ENCODE measurements around the gene PLEKHM3.

Gene PLEKHM3

DNA sequence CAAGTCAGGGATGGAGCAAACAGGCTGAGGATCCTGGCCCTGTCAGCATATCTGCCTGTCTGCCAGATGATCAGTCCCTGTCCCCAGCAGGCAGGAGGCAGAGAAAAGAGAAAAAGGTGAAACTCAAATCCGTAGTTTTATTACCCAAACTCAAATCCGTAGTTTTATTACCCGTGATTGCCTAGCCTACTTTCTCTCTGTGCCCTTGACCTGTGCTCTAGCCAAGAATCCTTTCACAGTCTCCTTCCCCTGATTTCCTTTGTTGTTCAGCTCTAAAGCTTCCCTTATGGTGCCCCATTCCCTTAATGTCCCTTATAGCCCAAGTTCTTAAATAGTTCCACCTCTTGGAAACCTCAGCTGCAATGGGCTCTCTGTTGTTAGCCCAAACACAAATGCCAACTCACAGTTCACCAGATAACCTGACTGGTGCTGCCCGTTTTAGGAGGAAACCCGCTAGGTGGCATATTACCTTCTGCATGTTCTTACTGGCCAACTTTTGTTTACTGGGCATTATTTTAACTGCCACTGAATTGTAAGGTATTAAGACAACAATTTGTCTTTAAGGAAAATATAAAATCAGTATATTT is 130.0 kb downstream of the PLEKHM3 start:
- no peak for DNase-seq (ENCODE audit: low read depth in 2 of 2, low spot score in 1 of 2)

DNA sequence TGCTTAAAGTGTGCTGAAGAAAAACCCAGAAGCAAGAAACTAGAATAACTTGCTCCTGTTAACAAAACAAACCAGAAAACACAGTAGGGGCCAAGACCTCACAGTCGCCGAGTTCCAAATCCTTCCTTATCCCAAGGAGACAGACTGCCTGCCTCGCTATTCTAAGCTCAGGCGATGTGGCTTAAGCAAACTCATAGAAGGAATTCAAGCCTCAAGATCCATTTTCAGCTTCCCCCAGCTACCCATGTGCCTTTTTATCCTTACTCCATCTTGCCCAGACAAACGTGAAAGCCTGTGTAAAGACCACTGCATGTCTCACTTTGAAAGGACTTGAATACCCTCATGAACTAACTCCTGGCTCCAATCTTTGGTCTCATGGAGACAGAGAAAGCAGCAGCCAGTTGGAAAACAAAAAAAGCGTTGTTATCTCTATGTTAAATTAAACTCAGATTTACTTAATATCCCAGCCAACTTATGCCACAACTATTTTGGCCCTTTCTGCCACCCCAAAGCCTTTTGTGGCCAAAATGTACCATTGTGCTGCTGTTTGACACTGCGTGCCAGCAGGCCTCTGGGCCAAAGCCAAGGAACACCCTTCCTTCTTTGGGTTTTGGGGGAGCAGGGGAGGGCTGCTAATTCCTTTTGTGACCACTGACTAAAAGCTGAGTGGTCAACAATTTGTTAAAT is 132.5 kb downstream of the PLEKHM3 start:
- no peak for DNase-seq (ENCODE audit: low read depth in 2 of 2, low spot score in 1 of 2)

DNA sequence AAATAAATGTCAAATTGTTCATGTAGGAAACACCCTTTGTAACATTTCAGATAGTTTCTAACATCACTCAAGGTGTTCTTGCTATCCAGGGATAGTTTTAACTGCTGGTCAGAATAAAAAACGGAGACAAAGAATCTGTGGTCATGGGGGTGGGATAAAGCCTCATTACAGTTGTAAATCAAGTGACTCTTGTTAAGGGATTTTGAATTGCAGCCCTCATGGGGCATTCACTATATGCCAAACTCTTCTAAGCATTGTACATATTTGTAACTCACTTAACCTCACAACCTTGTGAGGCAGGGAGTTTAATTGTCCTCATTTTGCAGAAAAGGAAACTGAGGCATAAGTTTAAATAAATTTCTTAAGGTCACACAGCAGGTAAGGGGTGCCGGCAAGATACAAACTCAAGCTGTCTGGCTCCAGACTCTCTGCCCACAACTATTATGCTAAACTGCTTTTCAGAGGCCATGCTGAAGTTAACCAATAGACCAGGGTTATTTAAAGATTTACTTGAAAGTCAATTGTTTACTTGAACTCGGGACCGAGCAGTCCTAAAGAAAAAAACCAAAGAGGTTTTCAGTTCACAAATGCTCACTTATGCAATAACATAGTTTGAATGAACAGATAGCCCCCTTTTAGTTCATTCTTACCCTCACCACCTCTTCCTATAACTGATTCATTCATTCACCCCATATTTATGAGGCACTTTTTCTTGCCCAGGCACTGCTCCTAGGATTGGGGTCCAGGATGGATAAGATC is 134.1 kb downstream of the PLEKHM3 start:
- DNase-seq (ENCODE audit: low read depth in 2 of 2, low spot score in 1 of 2): no peak

DNA sequence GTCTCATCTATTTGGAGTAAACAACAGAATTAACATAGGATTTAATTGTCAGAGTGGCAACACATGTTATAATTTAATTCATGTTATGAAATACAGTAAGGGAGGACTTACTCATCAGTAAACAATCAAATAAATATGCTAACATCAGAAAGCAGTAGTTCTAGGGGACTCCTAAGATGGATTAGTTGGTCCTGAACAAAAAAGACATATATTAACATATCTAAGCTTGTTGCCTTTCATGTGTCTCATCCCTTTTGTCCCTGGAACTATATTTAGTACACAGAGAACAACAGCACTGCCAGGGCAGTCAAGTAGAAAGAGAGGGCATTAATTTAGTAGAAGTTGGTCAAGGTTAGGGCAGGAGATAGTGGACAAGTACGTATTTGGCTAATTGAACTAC is 137.8 kb downstream of the PLEKHM3 start:
- DNase-seq (ENCODE audit: low read depth in 2 of 2, low spot score in 1 of 2): no peak

DNA sequence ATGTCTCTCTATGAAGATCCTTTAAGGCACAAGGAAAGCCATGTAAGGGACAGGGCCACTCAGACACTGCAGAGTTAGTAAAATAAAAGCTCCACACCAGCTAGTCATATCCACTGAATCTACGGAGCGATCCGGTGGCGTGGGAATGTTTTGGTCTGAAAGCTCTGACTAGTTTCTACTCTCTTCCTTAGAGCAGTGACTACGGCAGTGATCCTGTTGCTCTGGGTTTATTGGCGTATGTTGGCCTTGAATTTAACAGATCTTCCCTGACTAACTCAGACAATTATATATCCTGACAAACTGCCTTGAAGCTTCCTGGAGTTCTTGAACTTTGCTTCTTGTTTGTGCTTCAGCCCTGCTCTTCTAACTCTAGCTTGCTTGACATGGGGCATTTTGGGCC is 140.3 kb downstream of the PLEKHM3 start:
- no peak for DNase-seq (ENCODE audit: low read depth in 2 of 2, low spot score in 1 of 2)

DNA sequence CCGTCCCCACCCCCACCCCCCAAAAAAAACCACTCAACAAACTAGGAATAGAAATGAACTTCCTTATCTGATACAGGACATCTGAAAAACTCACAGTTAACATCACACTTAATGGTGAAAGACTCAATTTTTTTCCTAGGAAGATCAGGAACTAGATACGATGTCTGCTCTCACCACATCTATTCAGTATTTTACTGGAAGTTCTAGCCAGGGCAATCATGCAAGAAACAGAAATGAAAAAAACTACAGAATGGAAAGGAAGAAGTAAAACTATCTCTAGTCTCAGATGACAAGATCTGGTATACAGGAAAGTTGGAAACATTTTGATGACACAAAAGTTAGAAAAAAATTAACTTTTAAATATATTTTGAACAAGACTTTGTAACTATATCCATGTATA is 141.2 kb downstream of the PLEKHM3 start:
- no peak for DNase-seq (ENCODE audit: low read depth in 2 of 2, low spot score in 1 of 2)

DNA sequence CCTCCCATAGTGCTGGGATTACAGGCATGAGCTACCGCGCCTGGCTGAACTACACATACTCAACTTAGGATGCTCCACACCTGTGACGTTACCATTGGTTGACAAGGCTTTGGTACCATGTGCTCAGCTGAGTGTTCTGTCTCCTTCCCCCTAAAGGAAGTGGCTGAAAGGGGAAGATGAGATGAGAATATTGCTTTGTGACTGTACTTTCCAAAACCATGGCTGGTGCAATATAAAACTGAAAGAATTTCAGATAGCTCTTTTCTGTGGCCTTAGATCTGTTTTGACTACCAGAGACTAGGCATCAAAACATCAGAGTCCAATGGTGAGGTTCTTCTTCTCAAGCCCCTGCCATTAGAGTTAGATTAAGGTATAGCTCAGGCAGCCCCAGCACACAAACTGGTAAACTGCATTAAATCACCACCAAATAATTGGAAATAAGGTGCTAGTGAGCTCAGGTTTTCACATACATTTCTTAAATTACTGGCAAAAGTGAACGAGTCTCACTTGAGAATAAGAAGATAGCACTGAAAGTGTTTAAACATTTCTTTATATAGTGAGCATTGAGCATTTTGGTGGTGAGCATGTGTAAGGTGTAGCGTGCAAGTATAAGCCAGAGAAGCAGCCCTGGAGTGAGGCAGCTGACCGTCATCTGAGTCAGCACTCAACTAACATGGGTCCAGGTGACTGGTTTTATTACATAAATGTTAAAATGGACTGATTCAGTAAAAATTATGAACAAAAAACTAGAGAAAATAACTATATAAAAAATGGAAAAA is 142.1 kb downstream of the PLEKHM3 start:
- DNase-seq (ENCODE audit: low read depth in 2 of 2, low spot score in 1 of 2): no peak

DNA sequence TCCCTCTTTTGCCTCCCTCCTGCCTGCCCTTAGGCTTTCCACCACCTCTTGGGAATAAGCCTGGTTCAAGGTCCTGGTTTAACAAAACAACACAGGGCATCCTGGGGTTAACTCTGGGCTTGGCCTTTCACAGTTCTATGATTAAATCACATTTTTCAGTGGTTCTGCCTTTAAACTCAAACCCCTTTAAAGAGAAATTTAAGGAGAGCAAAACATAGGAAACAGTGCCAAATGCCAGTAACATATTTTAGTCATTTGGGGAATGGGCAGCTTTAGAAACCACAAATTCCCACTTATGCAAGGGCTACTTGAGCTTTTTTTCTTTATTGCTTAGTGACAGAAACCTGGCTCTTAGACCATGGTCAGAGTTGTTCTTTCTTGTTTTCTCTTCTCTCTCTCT is 143.4 kb downstream of the PLEKHM3 start:
- no peak for DNase-seq (ENCODE audit: low read depth in 2 of 2, low spot score in 1 of 2)

DNA sequence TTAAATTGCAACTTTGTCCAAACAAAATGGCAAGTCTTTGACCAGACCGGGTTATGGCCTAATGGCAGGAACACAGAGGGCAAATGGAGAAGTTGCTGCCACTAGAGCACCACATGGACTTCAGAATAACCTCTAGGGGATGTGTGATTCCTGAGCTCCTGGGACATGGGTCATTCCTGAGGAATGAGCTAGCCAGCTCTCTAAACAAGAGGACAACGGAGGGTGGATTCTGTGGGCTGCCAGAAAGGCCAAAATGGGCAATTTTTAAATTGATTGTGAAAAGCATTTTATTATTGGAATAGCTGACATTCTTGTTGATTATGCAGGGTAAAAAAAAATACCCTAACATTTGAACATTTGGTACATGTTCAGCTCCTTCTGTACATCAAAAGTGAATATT is 145.8 kb downstream of the PLEKHM3 start:
- DNase-seq (ENCODE audit: low read depth in 2 of 2, low spot score in 1 of 2): no peak

DNA sequence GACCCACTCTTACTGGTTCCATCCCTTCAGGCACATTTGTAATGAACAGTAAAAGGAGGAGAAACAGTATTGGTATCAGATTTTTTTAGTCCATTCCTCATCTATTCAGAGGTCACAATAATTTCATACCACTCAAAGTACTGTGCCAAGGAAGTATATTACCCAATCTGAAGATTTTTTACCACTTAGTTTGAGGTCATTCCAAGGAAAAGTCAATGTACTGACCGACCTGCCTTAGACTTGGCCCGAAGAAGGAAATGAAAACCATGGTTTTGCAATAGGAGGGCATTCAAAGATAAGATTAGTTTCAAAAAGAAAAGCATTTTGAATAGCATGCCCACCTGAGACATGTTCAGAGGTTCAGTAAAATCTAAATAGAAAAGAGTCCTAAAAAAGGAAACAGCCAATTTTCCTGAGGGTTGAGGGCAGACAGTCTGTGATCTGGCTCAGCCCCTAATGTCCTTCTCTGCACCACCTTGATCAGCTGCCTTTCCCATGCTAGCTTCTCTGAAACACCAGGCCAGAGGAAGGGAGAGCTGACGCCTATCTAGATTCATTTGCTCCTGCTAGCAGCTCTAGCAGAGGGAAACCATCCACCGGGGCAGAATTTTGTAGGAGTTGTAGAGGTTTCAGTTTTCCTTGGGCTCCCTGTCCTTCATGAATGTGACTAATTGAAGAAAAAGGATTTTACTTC is 148.3 kb downstream of the PLEKHM3 start:
- DNase-seq (ENCODE audit: low read depth in 2 of 2, low spot score in 1 of 2): no peak

DNA sequence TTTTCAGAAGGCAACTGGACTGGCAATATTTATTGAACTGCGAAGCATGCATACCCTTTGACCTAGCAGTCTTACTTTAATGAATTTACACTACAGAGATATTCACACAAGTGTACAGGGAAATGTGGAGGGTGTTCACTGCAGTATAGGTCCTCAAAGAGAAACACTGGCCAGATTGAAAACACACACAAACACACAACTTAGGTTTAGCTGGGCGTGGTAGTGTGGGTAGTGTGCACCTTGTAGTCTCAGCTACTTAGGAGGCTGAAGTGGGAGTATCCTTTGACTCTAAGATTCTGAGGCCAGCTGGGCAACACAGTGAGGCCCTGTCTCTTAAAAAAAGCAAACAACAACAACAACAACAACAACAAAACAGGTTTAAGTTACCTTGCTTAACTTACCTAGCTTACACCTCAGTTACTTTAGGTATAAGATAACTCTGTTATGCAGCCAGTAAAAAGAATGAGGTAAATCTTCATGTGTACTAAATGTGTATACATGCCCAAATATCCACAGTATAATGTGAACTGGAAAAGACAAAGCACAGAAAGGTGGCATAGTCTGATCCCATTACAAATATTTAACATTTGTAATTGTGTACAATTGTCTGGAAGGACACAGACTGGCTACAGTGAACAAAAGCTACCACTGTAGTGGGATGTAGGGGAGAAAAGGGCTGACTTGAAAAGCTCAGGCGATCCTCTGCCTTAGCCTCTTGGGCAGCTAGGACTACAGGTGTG is 149.7 kb downstream of the PLEKHM3 start:
- DNase-seq (ENCODE audit: low read depth in 2 of 2, low spot score in 1 of 2): no peak

DNA sequence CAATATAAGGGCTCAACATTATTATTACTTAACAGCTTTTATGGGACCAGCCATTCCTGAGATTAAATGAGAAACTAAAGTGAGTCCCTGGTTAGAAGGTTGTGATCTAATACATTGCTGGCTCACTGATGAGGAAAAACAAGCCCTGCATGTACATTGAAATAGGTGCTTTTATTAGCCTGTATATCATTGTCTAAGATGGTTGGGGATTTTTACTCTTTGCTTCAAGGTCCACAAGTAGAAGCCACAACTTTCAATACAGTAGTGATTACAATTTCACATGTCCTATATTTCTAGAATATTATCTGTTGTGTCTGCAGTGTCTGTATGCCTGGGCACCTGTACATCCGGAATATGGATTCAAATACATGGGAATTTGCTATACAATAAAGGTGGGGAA is 151.5 kb downstream of the PLEKHM3 start:
- no peak for DNase-seq (ENCODE audit: low read depth in 2 of 2, low spot score in 1 of 2)

DNA sequence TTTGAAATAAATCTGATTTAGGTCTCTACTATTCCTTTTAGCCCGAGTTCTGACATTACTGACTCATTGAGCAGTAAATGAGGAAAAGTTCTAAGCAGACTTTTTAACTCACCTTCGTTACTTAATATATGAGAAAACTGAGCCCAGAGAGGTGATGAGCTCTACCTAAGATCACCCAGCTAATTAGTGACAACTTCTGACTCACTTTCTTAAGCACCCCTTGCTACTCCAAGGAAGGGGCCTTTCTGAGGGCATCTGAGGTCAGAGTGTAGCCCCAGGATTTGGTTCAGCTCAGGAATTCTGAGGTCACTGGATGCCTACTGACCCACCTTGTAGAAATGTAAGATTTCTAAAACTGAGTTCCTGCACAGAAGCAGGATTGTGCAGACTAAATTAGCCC is 153.4 kb downstream of the PLEKHM3 start:
- DNase-seq (ENCODE audit: low read depth in 2 of 2, low spot score in 1 of 2): no peak

DNA sequence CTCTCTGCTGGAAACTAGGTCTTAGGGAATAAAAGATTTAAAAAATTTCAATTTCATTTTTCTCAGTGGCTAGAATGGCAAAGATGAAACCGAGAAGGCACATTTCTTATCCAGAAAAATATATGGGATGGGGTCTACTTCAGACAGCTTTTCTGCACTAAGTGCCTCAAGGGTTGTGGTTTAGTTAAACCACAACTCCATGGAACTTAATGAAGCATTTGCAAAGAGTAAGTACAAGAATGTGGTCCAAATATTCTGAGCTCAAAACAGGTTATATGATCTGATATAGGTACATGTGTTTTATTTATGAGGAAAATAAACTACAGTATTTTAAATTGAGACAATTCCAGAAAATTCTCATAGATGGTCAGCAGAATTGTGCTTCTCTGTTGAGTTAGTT is 153.8 kb downstream of the PLEKHM3 start:
- no peak for DNase-seq (ENCODE audit: low read depth in 2 of 2, low spot score in 1 of 2)

DNA sequence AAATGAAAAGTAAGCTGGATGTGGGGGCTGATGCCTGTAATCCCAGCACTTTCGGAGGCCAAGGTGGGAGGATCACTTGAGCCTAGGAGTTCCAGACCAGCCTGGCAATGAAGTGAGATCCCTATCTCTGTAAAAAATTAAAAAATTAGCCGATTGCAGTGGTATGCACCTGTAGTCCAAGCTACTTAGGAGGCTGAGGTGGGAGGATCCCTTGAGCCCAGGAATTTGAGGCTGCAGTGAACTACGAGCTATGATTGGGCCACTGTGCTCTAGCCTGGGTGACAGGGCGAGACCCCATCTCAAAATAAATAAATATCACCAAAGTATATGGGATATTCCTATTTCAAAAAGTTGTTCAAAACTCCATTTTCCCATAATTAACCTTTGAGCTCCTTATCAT is 154.5 kb downstream of the PLEKHM3 start:
- DNase-seq (ENCODE audit: low read depth in 2 of 2, low spot score in 1 of 2): no peak

DNA sequence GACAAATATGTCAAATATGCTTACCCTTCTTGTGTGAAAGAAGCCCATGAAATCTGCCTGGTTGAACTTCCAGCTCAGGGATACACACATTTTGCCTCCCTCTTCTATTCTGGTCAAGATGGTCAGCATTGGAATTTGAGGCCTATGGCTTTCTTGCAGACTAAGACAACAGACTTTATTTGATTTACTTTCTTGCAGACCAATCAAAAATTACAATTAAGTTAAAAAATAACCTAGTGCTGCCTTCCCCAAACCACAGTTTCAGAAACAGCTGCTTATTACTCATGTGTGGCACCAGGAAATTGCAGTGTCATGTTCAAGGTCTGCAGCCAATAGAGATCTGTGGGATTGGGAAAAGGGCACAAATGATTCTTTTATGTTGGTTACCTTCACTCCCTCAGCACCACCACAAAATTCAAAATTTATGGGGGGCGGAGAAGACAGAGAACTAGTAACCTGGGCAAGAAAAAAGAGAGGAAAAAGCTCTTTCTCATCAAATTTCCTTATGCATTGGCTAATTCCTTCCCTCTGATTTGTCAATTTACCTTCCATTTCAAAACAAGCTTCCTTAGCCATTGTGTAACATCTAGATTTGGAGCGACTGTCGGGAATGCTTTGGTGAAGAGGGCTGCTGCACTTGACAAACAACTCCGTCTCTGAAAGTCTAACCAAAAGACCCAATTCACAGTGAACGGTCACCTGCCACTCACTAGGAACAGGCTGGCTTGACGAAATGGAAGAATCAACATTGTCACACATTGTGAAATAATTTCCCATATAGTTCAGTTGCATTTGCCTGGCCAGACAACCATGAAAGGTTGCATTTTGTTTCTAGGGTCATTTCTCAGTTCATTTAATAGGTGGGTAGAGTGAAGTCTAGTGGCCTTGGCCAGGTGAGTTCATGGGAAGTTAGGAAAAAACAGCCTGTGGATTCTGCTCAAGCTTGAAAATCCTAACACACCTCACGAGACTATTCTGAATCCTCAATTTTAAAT is 155.2 kb downstream of the PLEKHM3 start:
- DNase-seq (ENCODE audit: low read depth in 2 of 2, low spot score in 1 of 2): no peak

DNA sequence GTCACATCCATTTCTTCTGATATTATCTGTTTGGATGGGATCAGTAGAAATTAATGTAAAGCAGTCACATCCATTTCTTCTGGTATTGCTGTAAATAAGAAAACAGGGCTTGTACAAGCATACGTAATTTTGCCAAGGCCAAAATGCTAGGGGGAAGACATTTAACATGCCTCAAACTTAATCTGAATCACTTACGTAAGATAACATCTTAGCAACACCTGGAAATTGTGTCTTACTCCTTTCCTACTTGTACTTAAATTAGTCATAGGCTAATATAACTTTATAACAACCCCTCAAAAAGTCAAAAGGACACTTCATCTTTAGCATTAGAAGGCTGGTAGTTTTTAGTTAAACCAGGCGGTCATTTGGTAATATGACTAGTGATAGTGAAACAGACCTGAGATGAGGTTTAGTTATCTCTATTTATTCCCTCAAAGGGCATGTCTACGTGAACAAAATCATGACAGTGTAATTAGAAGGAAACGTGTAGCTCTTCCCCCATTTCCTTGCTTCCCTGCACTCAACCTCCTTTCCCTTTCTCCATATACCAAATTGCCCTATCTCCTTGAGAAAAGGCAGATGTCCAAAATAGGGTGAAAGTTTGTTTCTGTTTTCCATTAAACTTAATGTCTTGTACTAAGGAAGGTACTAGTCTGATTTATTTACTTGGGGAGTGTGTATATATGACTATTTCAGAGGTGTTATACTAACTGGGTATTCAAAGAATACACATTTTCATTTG is 156.3 kb downstream of the PLEKHM3 start:
- DNase-seq (ENCODE audit: low read depth in 2 of 2, low spot score in 1 of 2): no peak

DNA sequence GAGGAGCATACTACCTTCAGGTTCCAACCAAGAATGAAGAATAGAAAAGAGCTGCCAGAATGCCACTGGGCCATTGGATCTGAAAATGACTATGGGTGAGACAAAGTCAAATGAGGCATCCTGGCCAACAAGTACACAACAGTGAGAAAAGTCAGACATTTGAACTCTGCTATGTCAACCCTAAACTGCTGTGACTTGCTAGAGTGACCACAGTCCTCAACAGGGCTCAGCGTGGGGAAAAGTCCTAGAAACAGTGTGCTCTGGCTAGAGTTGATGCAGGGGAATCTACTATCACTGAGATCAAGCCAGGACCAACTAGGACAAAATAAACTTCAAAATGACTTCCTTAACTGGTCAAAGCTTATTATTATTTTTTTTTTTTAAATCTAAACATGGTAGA is 157.4 kb downstream of the PLEKHM3 start:
- no peak for DNase-seq (ENCODE audit: low read depth in 2 of 2, low spot score in 1 of 2)

DNA sequence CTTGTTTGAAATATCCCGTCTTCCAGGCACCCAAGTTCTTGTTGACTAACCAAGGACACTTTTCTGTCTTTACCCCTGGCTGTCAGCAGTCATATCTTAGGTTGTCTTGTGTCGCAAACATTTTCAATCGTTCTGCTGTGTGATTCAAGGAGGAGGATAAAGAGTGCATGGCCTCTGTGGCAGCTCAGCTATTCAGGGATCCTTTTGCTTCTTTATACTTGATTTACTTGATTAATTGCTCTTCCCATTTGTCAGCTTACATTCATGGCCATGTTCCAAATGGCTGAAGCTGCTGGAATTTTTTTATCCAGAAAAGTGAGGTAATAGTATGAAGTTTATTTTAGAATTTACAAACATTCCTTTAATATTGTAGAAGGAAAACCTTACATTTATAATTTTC is 158.3 kb downstream of the PLEKHM3 start:
- no peak for DNase-seq (ENCODE audit: low read depth in 2 of 2, low spot score in 1 of 2)

Data from stimulated activated CD8-positive, alpha-beta memory T cell treated with anti-CD3 and anti-CD28 coated beads, Interleukin-4, amount 100 ng/mL, for 1 hour (primary cell).